GM19468 (cell line): ENCODE data around the gene EVX1.

ENCODE experiments used
- ATAC-seq: cut with Tn5 transposase; IDR thresholded peaks from one replicate; pipeline ENCODE4 v1.9.1; 2021; ENCODE audit warnings: mild to moderate bottlenecking, moderate library complexity, moderate number of reproducible peaks; ENCODE audit not compliant: unreplicated experiment; ENCODE audit errors: extremely low read depth

EVX1 gene

DNA sequence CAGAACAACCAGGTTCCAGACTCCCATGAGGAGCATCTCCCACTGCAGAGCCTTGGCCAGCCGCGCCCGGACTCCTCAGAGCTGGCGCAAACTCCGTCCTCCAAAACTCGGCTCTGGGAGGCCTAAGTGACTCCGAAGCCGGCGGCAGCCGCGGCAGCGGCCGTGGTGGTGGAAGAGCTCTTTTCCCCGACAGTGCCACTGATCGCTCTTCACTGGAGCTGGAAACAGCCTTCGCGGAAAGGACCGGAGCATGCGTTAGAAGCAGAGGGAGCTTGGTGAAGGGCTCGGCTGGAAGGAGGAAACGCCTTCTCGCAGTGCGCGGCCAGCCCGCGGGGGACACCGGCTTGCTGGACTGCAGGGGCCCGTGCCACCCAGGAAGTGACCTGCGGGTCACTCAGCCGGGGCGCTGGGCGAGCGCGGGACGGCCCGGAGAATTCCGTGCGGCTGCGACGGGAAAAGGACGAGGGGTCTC, 37.7 kb upstream of the EVX1 start:
- no peak for ATAC-seq

DNA sequence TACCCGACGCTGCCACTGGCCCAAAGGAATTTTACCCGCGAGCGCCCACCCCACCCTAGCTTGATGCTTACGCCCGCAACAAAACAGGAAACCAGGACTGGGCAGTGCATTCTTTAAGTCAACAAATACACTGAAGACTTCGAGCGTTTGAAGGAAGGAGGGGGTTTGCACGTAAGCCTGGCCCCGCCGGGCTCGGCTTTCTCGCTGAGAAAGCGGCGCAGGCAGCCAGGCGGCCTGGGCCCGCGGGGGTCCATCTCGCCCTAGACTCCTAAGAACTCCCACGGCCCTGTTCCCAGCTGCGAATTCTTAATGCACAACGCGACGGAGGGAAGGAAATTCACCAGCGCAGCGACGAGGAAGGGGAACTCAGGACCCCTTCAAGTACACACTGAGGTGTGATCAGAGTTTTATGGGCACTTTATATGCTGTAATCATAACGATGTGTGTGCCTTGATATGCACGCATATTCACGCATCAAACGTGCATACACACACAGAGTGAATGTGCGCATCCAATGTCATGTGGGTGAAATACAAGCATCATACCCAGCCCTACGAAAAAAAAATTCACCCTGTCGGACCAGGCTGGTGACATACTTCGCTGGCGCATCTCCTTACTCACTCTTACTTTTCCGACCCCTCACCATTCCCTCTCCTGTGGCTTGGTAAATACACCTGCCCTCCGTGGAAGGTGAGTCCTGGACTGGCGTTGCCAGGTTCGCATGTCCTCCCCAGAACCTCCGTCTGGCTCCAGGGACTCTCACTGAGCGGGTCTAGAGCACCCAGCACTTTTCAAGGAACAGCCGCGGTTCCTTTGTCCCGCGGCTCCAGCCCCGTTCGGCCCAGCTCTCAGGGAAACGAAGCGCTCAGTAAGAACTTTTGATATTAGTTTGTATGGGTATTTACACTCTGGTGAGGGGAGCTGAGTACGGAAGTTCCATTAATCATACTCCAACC, 37.0 kb upstream of the EVX1 start:
- ATAC-seq = no peak

DNA sequence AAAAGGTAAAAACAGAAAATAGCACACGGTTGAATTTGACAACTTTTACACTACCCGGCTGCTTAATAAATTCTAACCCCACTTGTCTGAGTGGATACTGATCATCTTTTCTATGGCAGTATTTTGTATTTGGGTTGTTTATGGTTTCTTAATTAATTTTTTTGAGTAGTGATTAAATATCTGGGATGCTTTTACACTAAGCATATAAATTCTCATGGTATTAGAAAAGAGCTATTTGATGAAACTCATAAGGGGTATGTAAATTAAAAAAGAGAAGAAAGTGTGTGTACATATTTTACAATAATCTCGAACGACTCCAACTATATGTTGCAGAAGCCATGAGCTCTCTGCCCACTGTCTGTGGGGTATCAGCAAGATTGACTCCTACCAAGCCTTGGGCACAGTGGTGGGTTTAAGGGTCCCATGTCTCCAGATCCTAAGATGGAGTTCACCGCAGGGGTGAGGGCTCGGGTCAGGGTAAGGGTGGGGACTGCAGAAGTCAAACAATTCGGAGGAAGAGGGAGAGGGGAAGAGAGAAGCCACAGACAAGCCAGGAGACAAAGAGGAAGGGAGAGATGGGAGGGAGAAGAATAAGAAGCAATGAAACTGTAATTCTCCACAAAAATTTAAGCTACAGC, 35.1 kb upstream of the EVX1 start:
- ATAC-seq = no peak

DNA sequence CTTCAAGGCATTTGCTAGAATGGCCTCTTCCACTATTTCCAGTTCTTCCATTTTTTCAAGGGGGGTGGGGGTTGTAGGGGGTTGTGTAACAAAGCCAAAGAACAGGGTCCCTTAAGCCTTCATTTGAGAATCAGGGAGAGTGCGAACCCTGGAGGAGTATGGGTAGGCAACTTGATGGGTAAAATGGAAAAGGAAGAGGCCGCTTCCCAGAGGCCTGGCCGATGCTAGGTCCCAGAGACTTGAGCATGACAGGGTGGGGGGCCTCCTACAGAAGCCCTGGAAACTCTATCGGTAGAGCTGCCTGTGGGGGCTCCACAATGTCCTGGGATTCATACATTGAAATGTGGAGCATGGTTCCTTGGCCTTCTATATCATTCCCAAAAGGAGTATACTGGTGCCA, 33.6 kb upstream of the EVX1 start:
- ATAC-seq = no peak

DNA sequence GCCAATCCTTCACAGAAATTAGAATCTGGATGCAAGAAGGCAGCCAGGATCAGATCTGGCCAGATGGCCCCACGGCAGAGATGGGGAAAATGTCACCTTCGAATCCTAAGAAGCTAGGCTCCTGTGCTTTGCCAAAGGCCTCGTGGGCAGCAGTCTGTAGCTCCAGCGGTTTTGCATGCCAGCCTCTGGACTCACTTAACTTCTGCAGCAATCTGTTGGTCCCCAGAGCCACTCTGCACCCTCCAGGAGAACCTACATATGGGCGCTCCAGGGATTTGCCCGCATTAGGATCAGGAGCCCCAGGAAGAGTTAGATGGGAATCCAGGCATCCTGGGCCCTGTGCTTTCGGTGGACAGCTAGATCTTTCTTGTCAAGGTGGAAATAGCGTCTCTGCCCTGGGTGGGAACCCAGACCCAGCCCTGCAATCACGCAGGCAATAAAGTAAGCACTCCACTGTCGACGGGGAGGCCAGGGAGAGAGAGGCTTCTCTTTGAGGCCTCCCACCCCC, 32.6 kb upstream of the EVX1 start:
- ATAC-seq = no peak

DNA sequence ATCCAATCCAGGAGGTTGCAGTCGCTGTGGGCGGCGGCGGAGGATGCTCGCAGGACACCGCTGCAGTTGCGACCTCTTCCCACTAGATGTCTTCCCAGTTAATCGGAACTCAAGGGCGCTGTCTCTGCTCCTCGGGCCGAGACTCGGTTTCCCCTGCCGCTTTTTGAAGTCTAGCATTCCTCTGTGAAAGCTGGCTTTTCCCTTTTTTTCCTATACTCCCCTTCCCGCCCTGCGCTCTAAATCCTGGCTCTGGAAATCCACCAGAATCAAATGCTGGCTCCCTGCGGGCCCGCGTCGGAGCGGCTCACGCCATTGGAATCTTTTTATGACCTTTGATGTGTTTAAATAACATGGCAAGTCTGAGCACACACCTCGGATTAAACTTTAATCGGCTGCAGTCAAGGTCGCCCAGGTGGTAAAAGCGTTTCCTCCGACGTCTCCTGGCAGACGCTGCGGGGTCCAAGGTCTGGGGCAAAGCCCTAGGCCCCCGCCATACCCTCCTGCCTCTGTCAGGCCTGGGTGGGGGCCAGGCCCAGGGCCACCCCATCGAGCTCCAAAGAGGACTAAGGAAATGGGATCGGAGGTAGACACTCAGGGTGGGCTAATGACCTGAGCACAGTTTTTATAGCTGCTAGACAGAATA, 32.0 kb upstream of the EVX1 start:
- no peak for ATAC-seq

DNA sequence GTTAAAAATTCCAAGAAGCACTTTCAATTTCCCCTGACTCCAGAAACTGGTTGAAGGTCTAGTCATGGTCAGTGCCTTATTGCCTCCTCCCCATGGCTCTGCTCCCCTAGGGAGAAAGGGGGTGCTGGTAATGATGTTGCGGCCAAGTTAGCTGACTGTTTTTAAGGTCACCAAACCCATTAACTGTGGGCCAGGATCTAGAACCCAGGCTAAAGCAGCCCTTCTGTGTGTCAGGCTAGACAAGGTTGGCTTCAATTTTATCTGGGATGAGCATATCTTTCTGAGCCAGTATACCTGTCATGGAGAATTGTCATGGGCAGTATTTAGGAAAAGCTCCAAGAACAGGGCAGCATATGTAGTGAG, 31.5 kb upstream of the EVX1 start:
- no peak for ATAC-seq

DNA sequence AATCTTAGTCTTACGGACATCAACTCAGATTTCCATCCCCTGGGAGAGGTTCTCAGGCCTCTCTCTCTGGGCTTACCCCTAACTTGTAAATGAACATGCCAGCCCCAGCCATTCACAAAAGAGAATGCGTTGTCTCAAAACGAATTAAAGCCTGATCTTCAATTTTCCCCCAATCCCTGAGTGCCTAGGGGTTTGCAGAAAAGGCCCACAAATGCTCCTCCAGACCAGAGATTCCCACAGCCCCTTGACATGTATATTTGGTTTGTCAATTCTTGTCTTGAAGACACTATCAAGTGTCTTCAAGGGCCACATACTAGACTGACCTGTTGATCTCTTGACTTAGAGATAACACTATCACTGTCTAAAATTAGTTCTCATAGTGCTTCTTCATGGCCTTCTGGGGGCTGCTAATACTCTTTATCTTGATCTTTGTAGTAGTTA, 30.8 kb upstream of the EVX1 start:
- no peak for ATAC-seq

DNA sequence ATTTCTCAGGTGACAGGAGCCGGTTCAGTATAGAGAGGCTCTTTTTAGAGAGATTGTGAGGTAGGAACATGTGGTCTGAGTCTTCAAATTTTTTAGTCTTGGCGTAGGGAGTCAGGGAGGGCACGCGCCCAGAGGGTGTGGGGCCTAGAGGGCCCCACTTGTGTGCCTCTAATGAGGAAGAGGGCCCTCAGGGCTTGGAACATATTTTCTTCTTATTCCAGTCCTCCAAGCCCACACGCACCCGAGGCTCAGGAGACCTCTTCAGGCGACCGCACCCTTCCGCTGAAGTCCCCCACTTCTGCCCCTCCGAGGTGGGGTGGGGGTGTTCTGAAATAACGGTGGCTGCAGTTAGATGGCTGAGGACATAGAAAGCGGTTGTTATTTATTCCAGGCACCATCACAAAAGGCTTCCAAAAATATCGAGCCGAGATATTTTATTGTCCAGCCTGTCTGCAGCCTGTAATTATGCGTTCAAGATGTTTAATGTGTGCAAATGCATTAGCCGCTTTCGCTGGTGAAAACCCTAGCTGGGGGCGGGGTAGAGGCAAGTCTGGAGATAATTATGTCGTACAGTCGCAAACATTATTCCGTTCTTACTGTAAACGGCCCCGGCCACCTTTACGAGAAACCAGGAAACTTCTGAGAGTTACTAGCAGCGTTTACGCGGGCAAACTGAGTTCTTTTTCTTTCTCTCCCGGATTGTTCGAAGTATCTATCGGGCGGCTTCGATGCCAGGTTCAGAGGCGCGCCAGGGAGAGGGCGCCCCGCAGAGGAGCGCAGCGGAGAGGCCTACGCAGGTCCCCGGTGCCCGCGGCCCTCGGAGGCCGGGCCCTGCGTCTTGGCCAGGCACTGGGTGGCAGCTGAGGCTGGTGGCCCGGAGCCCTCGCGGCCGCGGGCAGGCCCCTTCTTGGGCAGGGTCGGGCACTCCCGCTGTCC, 29.8 kb upstream of the EVX1 start:
- no peak for ATAC-seq

DNA sequence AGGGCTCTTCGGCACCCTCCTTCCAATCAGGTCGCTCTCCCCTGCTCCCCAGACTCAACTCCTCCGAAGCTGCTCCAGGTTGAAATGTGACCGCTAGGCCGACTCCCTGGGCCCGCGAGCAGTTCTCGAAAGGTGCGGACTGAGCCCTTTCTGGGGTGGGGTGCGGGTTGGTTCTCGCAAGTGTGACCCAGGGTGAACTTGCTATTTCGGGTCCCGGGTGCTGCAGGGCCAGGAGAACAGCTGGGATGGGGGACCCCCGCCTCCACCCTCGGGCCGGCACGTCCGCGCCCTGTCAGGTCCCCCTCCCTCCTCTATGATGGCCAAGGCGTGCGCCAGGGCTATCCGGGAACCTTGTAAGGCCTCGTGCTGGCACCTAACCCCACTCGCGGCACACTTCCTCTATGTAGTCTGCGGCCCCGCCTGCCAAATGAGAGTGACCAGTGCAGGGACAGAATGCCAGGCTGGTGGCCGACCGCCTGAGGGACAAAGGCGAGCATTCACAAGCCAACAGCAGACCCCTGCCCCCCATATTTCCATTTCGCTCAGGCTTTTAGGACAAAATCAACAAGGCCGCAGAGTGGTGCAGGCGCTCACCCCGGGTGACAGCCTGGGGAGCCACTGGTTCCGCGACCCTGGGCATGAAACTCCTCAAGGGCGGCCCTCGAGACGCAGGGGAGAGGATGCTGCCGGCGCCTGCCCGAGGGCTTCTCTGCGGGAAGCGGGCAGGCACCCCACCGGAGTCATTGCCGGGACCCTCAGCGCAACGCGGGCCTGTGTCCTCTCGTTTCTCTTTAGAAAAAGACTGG, 29.0 kb upstream of the EVX1 start:
- no peak for ATAC-seq

DNA sequence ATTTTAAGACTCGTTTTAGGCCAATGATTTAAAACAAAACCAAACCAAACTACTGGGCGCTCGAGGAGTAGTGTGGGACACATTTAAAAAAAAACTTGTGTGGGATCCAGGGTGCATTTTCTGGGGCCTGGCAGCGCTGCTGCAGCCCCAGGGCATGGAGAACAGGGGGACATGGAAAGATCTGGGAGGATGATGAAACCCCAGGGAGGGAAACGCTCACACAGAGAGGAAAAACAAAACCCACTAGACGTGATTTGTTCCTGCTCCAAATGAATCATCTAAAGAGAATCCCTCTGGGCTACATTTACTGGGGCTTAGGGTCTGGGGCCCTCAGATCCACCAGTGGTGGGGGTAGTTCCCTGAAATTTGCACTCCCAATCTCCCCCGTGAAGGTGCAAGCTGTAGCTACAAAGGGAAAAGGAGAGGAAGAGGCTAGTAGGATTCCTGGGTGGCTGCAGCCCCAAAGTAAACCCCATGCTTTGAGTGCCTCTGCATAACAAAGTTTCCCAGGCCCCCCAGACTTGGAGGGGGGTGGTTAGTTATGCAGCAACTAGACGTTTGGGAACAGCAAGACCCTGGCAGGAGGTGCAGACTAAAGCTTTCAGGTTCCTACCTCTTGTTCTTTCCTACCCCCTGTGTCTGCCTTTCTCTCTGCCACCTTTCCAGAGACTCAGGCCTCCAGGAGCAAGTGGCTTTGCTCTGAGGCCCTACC, 28.2 kb upstream of the EVX1 start:
- ATAC-seq = no peak

DNA sequence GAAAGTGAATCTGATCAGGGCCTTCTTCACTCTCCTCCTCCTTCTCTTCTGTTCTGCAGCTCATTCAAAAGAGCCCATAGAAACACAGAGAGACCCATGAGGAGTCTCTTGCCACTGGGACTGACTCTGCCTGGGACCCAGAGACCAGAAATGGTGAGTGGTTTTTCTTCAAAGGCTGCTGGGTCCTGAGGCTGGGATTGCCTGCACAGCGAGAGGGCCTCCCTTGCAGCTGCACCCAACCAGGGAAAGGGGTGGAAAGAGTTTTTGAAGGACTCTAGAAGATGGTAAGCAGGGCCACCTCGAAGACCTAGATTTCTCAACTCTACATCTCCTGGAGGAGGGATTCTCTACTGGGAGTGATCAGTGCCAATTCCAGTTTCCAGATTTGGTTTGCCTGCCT, 27.2 kb upstream of the EVX1 start:
- no peak for ATAC-seq

DNA sequence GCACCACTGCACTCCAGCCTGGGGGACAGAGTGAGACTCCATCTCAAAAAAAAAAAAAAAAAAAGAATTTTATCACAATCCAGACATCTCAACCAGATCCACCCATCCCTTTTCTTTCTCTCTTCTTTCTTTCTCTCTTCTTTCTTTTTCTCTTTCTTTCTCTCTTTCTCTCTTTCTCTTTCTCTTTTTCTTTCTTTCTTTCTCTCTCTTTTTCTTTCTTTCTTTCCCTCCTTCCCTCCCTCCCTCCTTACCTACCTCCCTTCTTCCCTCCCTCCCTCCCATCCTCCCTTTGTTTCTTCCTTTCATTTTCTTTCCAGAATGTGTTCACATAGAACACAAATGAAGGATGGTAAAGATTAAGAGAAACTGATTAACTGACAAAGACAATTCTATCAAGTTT, 24.7 kb upstream of the EVX1 start:
- no peak for ATAC-seq

DNA sequence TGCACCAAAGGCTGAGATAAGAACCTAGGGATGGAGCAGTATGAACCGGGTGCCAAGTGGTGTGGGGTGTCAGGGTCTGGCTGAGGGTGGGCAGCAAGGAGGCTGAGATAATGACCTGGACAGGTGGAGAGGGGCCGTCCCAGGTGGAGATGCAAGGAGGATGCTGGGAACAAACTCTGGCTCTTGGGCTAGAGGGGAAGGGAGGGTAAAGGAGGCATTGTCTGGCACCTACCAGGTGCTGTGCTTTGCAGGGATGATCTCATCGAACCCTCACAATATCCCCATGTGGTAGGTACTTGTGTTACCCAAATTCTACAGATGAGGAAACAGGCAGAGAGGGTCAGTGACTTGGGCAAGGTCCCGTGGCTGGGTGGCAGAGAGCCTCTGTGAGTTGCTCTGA, 22.8 kb upstream of the EVX1 start:
- ATAC-seq = no peak

DNA sequence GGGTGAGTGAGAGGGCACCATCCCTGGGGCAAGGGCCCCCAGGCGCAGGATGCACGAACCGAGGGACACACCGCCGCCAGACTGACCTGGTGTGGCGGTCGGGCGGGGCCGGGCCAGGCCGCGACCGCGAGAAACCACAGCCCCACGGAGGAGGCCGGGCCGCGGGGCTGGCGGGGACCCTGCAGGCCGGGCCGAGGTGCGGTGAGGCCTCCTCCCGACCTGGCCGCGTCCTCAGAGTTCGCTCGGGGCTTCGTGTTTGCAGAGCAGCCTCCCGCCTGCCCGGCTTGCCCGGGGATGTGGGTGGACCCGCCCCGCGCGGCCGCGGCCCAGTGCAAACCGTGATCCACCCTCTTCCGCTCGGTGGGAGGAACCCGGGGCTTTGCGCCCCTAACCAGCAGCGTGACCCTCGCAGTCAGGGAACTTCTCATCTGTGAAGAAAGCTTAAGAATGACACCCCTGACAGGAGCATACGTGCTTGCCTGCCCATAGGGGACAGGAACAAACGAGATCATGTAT, 22.1 kb upstream of the EVX1 start:
- no peak for ATAC-seq

DNA sequence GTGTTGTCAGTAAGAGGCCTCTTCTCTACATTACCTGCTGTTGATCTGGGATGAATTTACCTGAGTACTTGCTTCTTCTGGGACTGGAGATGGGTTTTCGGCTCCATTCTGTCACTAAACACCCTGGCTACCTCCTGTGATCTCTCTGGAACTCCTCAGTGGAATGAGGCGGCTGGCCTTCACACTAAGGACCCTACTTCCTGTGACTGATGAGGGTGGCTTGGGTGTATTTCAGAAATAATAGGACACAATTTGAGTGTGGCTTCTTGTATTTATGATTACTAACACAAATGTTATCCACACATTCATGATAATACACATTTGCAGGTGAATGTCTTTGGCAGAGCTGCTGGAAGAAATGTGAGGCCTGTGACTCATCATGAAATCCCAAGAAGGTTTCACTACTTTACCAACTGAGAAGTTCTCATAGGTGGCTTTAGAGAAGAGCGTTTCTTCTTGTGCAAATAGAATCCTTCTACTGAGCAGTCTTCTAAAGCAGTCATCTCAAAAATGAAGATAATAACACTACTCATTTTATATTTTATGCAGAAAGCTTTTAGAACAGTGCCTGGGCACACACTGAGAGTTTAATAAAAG, 21.3 kb upstream of the EVX1 start:
- no peak for ATAC-seq

DNA sequence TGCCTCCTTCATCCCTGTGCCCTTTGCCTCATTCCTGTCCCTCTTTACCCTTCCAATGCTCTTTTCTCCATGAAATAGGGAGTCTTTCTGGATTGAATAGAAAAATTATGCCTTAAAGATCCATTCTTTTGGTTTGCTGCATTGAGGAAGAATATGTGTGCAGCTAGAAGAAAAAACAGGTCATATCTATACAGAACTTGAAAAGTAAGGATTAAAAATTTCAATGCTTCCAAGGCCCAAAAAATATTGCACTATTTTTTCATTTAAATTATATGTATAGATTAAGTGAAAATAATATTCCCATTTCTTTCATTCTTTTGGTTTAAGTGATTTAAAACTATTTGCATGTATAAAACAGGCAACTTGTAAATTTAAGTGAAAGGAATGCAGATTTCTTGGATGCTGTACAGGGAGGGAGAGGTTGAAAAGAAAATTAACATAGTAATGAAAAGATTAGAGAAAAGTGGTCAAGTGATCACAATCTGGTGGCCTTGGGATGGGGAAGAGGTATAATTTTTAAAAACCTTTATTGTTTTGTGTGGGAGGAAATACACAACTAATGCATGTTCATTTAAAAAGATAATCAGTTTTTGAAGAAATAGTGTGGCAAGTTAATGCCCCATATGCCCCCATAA, 18.5 kb upstream of the EVX1 start:
- no peak for ATAC-seq
